Hindlimb muscle (tissue), 1 donor: ENCODE measurements around the gene PIGH. TPM values are rescaled to one million over a fixed set of nuclear protein-coding genes. Genes with fewer than 3 reads are reported as not detected.
A peak's percentile ranks its signal among the peaks of the same experiment; 100 is the strongest.
"Not testable (repeated sequence)": the region's sequence is repeated elsewhere in the genome, so short reads cannot be mapped to it uniquely, and the experiment has no call there.

Source experiments
- DNase-seq: peaks from one replicate; pipeline ENCODE4 v3.0.0-alpha.2; 2013
- polyA plus RNA-seq: library from polyadenylated mRNA; unstranded; fragments of 120-200 nt; gene quantifications from one replicate; pipeline ENCODE4 v1.2.1, GENCODE V29; 2013; ENCODE audit not compliant: insufficient read length

The PIGH gene
- polyA plus RNA-seq, 1 donor, result 14.6 TPM

DNA sequence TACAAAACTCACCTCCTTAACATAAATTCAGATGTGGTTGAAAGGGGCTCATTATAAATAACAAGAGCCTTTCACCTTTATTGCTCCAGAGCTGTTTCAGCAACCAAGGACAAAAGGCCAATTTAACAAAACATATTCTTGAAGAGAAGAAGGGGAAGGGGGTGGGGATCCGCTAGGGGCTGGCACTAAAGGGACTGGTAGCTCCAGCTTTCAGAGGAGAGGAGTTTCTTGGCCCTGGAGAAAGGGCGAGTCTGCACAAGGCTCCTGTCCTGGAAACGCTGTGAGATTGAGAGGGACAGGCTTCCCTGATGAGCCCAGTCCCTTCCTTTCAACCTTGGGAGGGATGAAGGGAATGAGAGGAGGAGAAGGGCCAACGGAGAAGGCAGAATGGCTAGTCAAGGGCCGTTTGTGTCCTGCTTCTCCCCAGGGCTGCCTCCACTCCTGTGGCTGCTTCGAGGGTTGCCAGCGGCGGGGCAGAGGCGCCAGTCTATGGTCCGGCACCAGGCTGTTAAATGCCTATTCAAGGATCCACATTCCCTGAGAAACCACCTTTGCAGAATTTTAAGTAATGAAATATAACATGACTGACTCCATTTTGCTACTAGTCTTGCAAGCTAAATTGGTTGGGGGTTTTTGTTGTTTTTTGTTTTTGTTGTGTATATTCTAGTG lies 9.7 kb upstream of the PIGH start:
- DNase-seq, result no peak

DNA sequence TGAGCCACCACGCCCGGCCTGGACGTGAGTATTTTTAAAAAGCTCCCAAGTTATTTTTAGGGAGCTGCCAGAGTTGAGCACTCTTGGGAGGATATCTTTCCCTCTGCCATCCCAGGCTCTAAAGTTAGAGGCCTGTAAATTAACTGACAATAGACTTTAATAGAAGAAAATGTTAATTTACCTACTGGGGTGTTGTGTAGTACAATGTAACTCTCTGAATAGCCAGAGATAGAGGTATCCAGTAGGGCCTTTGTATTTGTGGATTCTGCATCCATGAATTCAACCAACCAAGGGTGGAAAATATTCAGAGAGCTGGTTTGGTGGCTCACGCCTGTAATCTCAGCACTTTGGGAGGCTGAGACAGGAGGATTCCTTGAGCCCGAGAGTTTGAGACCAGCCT lies 7.6 kb upstream of the PIGH start:
- no peak for DNase-seq

DNA sequence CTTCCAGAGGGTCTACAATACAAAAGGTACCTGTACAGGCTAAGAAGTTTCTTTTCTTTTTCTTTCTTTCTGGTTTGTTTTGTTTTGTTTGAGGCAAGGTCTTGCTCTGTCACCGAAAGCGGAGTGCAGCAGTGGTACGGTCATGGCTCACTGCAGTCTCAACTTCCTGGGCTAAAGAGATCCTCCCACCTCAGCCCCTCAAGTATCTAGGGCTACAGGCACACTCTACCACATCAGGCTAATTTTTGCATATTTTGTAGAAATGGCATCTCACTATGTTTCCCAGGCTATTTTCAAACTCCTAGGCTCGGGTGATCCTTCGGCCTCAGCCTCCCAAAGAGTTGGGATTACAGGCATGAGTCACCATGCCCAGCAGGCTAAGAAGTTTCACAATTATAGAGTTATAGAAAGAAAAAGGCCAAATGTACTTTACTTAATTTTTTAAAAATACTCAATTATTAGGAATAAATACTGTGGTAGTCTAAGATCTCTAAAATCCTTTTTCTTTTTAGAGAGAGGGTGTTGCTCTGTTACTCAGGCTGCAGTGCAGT lies 3.0 kb upstream of the PIGH start:
- DNase-seq, result no peak

DNA sequence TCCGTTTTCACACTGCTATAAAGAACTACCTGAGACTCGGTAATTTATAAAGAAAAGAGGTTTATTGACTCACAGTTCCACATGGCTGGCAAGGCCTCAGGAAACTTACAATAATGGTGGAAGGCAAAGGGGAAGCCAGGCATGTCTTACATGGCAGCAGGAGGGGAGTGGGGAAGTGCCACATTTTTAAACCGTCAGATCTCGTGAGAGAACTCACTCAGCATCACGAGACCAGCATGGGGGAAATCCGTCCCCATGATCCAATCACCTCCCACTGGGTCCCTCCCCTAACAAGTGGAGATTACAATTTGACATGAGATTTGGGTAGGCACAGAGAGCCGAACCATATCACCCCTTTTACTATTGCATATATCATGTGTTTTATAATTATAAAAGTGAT lies 2.0 kb upstream of the PIGH start:
- DNase-seq, result no peak

DNA sequence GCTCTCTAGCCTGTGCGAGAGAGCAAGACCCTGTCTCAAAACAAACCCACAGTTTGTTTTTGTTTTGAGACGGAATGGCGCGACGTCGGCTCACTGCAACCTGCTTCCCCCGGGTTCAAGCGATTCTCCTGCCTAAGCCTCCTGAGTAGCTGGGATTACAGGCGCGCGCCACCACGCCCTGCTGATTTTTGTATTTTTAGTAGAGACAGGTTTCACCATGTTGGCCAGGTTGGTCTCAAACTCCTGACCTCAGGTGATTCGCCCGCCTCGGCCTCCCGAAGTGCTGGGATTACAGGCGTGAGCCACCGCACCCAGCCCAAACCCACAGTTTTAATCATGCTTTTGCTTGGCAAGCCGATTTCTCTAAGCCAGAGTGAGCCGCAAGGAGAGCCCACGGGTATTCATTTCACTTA lies 500 bp upstream of the PIGH start:
- DNase-seq, result not testable (repeated sequence)

DNA sequence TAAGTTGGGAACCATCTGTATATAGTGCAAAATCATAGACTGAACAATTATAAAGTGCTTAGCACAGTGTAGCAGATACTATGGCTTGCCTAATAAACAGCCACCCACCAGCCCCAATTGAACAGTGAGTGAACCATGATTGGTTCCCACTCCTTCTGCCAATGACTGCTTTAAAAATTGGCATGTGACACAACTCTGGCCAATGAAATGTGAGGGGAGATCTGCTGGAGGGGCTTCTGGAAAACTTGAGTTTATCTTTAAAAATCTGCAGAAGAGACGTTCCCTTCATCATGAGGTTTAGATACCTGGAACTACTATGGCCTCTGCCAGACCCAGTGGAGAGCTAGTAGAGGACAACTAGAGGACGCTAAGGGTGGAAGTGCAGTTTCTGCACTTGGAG lies 4.7 kb downstream of the PIGH start:
- DNase-seq, result no peak

DNA sequence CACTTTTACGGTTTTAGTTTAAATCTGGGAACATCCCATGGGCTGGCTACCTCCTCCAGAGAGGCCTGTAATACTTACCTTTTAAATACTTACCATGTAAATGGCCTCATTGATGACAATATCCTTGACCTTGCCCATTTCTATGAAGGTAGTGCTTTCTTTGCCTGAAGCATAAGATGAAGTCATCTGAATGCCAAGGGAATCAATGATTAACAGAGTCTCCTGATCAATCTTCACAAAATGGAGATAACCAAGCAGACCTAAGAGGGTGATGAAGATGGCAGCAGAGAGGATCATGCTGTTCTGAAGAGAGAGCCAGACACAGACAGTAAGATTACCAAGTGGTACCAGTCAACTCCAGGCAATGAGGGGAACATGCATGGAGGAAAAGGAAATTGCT lies 6.4 kb downstream of the PIGH start:
- DNase-seq, result not testable (repeated sequence)

DNA sequence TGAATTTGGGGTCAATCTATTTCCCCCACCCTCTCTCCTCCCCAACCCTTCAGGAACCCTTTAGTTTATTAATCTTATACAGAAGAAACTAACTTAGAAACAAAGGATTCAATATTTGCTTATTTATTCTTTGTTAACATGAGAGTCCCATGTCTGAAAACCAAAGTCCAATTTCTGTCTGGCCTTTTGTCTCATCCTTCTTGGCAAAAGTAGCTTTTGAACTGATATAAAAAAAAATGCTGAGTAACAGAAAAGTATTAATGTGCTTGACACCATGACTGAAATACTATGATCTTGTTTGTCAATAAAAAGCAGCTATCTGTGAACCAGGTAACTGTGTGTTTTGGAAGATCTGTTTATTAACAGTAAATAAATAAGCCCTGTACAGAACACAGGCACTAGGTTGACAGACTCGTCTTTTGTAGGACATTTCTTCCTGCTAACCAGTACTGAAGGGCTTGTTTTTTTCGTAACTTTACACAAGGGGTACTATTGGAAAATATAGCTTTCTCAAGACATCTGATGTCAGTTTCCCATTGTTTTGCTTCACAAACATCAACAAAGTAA lies 10.8 kb downstream of the PIGH start:
- no peak for DNase-seq

DNA sequence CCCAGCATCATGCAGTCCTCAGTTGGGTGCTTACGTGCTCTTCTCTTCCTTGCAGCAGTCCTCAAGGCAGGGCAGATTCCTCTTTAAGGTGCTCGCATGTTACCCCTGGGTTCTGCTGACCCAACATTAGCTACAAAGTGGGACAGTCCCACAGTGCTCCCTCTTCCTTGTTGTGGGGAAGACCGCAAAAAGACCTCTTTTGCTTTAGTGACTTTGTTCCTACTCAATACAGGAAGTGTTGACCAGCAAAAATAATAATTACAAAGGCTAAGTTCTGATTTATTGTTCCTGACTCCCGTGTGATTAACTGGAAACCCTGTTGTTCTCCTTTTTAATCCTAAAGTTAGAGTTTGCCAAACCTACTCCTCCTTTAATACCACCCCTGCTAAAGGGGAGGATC lies 13.7 kb downstream of the PIGH start:
- DNase-seq, result no peak

DNA sequence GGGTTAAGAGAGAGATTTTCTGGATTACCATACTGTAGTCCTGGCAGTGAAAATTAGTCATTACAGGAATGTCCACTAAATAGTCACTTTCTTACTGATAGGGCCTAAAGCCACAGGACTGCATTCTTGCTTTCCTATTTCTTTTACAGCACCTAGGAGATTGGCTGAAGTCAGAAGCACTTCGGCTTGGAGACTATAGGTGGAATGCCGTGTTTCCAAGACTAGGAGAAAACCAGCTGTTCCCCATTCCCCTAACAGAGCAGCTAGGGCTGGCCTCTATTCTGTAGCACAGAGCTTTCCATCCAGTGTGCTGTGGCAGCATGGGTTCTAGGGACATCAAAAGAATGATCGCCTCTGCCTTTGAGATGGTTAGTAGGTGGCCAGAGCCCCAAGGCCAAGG lies 15.1 kb downstream of the PIGH start:
- DNase-seq, result no peak

DNA sequence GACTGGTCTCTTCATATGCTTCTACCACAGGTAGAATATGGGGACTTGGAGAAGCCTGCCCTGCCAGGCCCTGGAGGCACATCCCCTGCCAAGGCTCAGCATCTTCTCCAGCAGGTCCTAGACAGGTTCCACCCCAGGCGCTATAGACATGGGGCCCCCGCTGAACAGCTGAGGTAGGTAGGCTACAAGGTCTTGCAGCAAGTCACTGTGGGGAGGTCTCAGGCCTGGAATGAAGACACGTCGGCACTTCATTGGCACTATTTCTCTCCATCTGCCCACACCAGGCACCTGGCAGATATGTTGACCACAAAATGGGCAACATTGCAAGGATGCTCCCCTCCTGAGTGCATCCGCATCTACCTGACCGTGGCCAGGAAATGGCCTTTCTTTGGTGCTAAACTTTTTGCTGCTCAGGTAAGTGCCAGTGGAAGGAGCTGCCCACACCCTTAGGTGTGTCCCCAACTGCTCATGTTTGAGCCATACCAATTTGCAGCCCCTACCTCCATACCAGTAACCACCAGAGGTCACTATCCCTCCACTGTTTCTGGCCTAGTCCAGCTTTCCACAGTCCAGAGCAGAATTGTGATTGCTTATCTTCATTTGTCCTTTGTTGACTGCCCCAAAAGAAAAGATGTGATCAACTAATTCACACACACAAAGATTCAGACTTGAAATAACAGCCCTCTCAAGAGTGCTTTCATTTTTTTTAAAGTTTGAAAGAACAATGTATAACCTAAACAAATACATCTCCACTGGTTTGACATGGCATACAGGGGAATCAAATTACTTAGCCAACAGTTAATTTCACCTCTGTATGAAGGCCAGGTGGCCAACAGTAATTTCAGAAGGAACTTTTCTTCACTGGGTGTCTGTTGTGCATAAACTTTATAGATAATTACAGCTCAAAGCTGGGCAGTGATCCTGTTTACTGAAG lies 16.1 kb downstream of the PIGH start:
- peak; percentile 45 for DNase-seq

DNA sequence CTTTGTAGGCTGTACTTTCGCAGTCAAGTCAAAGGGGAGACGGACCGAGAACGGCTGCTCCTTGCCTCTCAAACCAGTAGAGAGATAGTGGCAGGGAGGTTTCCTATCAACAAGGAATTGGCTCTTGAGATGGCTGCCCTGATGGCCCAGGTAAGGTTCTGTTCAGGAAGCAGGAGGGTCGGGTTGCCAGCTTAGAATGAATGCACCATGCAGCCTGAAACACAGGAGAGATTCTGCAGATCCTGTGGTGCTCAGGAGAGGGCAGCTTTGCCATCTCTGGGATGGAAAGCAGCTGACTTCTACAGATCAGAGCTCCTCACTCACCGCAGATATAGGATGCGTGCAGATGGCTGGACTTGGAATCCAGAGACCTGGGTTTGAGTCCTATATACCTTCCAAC lies 18.0 kb downstream of the PIGH start:
- DNase-seq, result no peak

DNA sequence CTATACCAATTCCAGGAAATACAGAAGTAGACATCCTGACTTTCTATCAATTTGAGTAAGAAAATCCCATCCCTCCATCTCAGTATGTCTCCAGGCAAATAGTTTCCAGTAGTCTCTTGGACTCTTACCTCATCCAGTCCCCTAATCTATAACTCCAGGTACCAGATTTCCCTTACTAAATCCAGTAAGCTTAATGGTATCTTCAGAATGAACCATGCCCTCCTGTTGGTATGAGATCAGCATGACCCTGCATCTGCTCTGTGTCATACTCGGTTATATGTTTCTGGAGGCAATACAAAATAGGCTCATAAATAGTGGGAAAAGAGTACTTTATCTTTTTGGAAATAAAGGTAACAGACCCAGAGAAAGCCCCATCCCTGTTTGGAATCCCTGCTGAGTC lies 18.4 kb downstream of the PIGH start:
- no peak for DNase-seq

DNA sequence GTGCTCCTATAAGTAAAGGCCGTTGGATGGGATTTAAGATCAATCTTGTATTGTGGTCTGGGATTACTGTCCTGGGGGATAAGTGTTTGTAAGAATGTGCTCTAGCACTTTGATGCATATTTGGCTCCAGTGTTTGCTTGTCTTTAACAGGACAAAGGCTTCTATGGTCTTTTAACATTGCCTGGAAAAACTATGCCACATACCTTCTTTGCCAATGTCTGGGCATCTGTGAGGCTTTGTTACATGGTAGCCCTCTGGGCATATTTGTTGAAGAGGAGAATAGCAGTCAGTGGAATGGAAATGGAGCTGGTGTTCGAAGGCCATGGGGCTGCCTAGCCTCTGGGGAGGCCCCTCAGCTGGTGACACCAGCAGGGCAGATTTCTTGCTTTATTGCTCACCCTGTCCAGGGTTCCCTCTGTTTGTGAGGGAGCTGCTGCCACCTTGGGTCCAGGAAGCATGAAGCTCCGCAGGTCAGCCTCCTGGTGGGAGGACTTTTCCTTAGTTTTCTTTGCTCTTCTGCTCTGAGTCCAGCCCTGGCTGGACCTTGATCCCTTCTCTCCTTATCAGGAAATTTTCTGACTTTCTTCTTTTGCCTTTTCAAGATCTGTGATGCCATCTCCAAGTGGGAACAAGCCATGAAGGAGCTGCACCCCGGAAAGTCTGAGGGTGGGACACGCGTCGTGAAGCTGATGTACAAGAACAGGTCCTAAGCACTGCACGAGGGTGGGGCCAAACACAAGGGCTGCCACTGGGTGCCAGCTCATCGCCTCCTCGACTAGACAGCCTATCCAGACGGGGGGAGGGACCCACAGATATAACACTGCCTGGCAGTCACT lies 19.5 kb downstream of the PIGH start:
- no peak for DNase-seq

DNA sequence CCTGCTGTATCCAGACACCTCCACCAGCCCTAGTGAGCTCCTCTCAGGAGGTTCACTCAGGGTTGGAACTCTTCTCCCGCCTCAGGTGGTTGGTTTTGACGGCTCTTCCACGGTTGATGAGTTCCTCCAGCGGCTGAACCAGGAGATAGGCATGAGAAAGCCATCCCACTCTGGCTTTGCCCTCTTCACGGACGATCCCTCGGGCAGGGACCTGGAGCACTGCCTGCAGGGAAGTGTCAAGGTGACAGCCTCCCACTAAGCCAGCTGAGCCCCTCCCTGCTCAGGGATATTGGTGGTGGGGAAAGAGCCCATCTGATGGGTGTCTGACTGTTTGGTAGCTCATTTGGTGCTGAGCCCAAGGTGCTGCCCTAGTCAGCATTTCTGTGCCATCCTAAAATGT lies 20.4 kb downstream of the PIGH start:
- no peak for DNase-seq

DNA sequence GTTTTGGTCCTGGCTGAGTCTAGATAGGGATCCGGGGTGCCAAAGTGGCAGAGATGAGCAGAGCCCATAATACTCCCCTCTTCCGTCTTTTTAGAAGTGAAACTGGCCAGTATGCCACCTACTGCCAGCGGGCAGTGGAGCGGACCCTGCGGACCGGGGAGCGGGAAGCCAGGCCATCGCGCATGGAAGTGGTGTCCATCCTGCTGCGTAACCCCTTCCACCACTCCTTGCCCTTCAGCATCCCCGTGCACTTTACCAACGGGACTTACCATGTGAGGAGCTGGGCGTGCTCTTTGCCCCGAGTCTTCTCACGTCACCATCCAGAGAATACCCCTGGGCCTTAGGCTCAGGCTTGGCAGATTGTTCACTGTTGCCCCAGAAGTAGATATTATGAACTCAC lies 21.0 kb downstream of the PIGH start:
- DNase-seq, result no peak

DNA sequence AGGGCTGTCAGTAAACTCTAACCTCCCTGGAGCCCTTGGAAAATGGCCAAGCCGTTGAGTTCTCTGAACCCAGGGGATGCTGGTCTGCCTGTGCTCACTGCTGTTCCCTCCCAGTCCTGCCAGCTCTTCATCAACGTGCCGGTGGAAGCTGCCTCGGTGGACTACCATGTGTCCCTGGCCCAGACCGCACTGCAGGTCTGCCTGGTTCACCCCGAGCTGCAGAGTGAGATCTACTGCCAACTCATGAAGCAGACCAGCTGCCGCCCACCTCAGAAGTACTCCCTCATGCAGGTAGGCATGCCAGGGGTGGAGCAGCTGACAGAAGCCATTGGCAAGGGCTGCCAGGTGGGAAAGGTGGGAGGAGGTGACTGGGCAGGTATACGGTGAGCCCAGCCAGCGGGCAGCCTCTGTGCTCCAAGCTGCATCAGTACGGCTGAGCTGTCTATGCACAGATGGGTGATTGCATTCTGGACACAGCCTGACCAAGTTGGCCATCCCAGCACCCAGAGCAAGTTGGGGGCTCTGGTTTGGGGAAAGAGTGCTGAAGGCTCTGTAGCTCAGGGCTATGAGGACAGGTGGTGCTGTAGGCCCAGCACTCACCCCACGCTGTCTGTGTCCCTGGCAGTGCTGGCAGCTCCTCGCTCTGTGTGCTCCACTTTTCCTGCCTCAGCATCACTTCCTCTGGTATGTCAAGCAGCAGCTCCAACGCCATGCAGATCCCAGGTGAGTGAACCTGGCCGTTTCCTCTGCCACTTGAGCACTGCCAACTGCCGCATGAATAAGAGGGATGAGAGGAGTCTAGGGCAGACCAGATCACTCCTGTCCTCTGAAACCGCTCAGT lies 21.9 kb downstream of the PIGH start:
- no peak for DNase-seq

DNA sequence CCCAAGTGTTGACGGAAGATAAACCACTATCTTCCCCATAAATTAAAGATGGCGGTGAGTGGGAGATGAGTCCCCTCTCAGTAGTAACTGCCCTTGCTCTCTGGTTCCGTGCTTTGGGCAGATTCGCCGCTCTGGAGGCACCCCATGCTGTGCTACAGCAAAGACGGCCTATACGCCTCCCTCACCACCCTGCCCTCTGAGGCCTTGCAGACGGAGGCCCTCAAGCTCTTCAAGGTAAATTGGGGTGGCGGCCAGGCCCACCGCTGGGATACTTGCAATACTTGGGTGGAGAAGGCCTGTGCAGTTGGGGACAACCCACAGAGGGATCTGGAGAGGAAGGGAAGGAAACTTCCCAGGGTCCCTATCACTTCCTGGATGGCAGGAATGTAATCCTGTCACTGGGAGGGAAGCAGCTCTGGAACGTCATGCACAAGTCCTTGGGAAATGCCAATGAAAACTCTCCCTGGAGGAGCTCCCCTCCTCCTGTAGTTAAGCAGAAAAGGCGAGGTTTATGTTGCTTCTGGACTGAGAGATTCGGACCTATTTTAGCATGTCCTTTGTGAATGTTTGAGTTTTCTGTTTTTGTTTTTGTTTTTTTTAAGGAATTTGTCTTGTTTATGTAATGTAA lies 22.8 kb downstream of the PIGH start:
- no peak for DNase-seq

DNA sequence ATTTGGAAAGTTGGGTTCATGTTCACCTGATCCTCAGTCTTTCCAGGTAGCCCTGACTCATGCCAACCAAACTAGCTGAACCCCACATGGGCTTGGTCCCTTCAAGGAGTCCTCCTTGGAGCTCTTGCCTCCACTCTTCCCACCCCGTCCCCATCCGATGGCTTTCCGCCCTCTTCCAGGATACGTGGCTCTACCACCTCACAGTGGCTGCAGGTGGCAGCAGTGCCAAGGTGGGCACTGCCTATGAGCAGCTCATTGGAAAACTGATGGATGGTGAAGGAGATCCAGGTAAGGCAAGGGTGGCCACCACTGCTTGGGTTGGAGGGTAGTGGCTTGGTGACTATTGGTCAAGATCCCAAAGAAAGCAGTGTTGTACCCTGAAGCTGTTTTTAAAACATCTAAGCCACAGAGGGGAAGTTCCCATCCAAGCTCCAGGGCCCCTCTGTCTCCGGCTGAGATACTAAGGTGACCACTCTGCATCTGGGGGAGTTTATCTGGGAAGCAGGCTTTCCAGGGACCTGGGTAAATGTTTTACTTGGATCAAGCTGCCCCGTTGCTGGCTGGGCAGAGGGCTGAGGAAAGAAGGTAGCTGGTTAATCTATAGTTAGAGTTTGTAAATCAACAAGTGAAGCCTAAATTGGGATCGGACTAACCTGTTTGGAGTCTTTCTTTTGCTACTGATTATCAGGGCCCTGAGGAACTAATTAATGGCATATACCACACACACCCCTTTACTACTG lies 23.7 kb downstream of the PIGH start:
- DNase-seq, result no peak

DNA sequence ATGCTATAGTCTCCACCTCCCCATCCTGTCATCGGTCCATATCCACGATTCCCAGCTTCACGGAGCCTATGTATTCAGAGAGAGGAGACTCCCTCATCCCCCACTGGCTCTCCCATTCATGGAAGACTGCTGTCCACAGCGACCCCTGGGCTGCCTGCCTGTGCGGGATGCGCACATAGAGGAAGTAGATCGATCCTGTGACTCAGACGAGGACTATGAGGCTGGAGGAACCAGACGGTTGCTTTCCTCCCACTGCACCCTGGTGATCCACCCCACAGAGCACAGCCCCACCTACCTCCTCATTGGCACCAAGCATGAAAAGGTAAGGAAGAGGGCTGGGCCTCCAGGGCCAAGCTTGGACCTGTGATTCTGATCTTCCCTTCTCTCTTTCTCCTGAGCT lies 24.4 kb downstream of the PIGH start:
- DNase-seq, result no peak
